B cell (primary cell): ENCODE data around the gene SNRPB2. TPM values are rescaled to one million over a fixed set of nuclear protein-coding genes. Genes with fewer than 3 reads are reported as not detected.

ENCODE experiments used
- ATAC-seq: fragments of 200-7000 bp; cut with Tn5 transposase; one replicate; pipeline ENCODE4 v1.10.0; 2021; ENCODE audit warnings: low read depth, mild to moderate bottlenecking, moderate number of reproducible peaks, moderate library complexity
- CTCF ChIA-PET: fragments of 350-600 bp; sonication (Branson Sonifier 250); formaldehyde crosslinking; loops from one replicate; lab custom pipeline; 2021; ENCODE audit warnings: antibody characterized with exemption, inconsistent platforms; lab: Charles Lee
- POLR2A ChIA-PET: fragments of 350-600 bp; sonication (Branson Sonifier 250); formaldehyde crosslinking; loops from one replicate; lab custom pipeline; 2021; ENCODE audit warnings: antibody characterized with exemption; lab: Charles Lee
- DNase-seq: peaks from one replicate; pipeline ENCODE4 v3.0.0; 2013
- H2AFZ ChIP-seq: 2 replicates; pipeline ENCODE4 v1.6.1; 2012; ENCODE audit warnings: mild to moderate bottlenecking, low read depth, low read length; ENCODE audit not compliant: insufficient read depth, poor library complexity, severe bottlenecking
- H3K27ac ChIP-seq, 2 donors: 1 replicate in 1 of 2; 2 replicates in 1 of 2; pipeline ENCODE4 v1.5.1; 2012 to 2013; ENCODE audit warnings: low read length in 2 of 2, mild to moderate bottlenecking in 2 of 2, moderate library complexity in 1 of 2
- H3K27me3 ChIP-seq, 4 experiments: fragments of 200-600 bp in 1 of 4; sonication (generic) in 1 of 4; replicated peaks in 1 of 4; 1 replicate in 2 of 4; 2 replicates in 2 of 4; pipeline versions ENCODE4 v1.6.1 to v1.7.0; 2013 to 2016; ENCODE audit warnings: low read length in 3 of 4, mild to moderate bottlenecking in 2 of 4, mixed read lengths in 1 of 4, moderate library complexity in 1 of 4; ENCODE audit not compliant: insufficient read depth in 4 of 4, control insufficient read depth in 3 of 4; ENCODE audit errors: control extremely low read depth in 1 of 4
- H3K36me3 ChIP-seq, 2 experiments: replicated peaks in 1 of 2; 1 replicate in 1 of 2; 2 replicates in 1 of 2; pipeline versions ENCODE4 v1.6.1 to v1.7.1; 2013; ENCODE audit warnings: low read length in 1 of 2; ENCODE audit not compliant: insufficient read depth in 2 of 2, control insufficient read depth in 1 of 2; ENCODE audit errors: control extremely low read depth in 1 of 2, extremely low read depth in 1 of 2
- H3K4me1 ChIP-seq, 2 donors: fragments of 200-600 bp in 1 of 2; sonication (generic) in 1 of 2; 1 replicate in 1 of 2; 2 replicates in 1 of 2; pipeline versions ENCODE4 v1.5.1 to v1.6.1; 2013 to 2017; ENCODE audit warnings: low read length in 2 of 2; ENCODE audit not compliant: control insufficient read depth in 2 of 2, insufficient read depth in 2 of 2
- H3K4me2 ChIP-seq: replicated peaks from 2 replicates; pipeline ENCODE3; 2012; ENCODE audit warnings: mild to moderate bottlenecking, low read depth, low read length; ENCODE audit not compliant: poor library complexity, severe bottlenecking
- H3K4me3 ChIP-seq, 5 experiments: fragments of 200-600 bp in 1 of 5; sonication (generic) in 1 of 5; 1 replicate in 3 of 5; 2 replicates in 2 of 5; pipeline versions ENCODE4 v1.5.1 to v1.7.0; 2011 to 2016; ENCODE audit warnings: low read length in 4 of 5, mild to moderate bottlenecking in 4 of 5, low read depth in 2 of 5, control low read depth in 1 of 5, moderate library complexity in 1 of 5; ENCODE audit not compliant: insufficient read depth in 1 of 5; ENCODE audit errors: control extremely low read depth in 1 of 5, extremely low read depth in 1 of 5
- H3K79me2 ChIP-seq: fragments of 200-600 bp; sonication (generic); one replicate; pipeline ENCODE4 v1.6.0; 2016; ENCODE audit warnings: low read length; ENCODE audit not compliant: control insufficient read depth, insufficient read depth
- H3K9ac ChIP-seq: fragments of 200-600 bp; sonication (generic); 2 replicates; pipeline ENCODE4 v1.6.1; 2017; ENCODE audit warnings: mild to moderate bottlenecking, low read length, moderate library complexity
- H3K9me3 ChIP-seq, 3 donors: one replicate each; pipeline versions ENCODE4 v1.6.1 to v1.7.1; 2013; ENCODE audit warnings: low read length in 2 of 3; ENCODE audit not compliant: control insufficient read depth in 2 of 3, insufficient read depth in 1 of 3; ENCODE audit errors: control extremely low read depth in 1 of 3
- H4K20me1 ChIP-seq: 2 replicates; pipeline ENCODE4 v1.6.0; 2012; ENCODE audit warnings: mild to moderate bottlenecking, low read length; ENCODE audit not compliant: insufficient read depth, control insufficient read depth, poor library complexity, severe bottlenecking
- H3K27ac Mint-ChIP-seq: one replicate; pipeline ENCODE4 v1.8.0; 2021; ENCODE audit warnings: mixed read lengths
- H3K27me3 Mint-ChIP-seq: one replicate; pipeline ENCODE4 v1.8.0; 2021; ENCODE audit warnings: mixed read lengths
- H3K4me1 Mint-ChIP-seq: one replicate; pipeline ENCODE4 v1.8.0; 2021; ENCODE audit warnings: mixed read lengths
- H3K4me3 Mint-ChIP-seq: one replicate; pipeline ENCODE4 v1.8.0; 2021; ENCODE audit warnings: mixed read lengths
- H3K9me3 Mint-ChIP-seq: one replicate; pipeline ENCODE4 v1.8.0; 2022; ENCODE audit warnings: mixed read lengths; ENCODE audit not compliant: insufficient read depth
- CTCF ChIP-seq: fragments of 200-600 bp; IDR thresholded peaks from one replicate; pipeline ENCODE4 v1.8.0; 2022; ENCODE audit warnings: antibody characterized with exemption, mild to moderate bottlenecking
- EZH2 ChIP-seq: IDR thresholded peaks from 2 replicates; pipeline ENCODE4 v1.6.1; 2012; ENCODE audit warnings: borderline replicate concordance, low read depth, mild to moderate bottlenecking, moderate library complexity, low read length; ENCODE audit not compliant: insufficient read depth, poor library complexity, severe bottlenecking
- WGBS: methylation state at CpG from one replicate; pipeline ENCODE4 v1.1.5; 2013; ENCODE audit warnings: missing lambda C conversion rate; ENCODE audit not compliant: insufficient coverage; 5-methylcytosine and 5-hydroxymethylcytosine counted together
- intact Hi-C: fragments of 100-400 bp; cut with micrococcal nuclease; formaldehyde crosslinking; loops from one replicate; pipeline ENCODE4 v1.10.0; 2022
- polyA plus RNA-seq: library from polyadenylated mRNA; depleted of rRNA; stranded (reverse); fragments of >200 nt; gene quantifications from 2 replicates; pipeline ENCODE4 v1.2.3, GENCODE V29; 2012
- total RNA-seq, 2 donors: library from RNA; stranded (reverse); fragments of 120-200 nt in 1 of 2; gene quantifications; 1 replicate in 1 of 2; 2 replicates in 1 of 2; pipeline versions ENCODE4 v1.2.3 to v1.2.4, GENCODE V29; 2013 to 2022

The SNRPB2 gene
- total and polyA plus RNA-seq, 2 donors (not counting 1 experiment from before 2014, with no cell fraction given): 22.4 to 38.3 TPM

- intact Hi-C loops: no loop called here
- POLR2A ChIA-PET: no interaction called here
These were observed 18.1 kb upstream of the SNRPB2 start for GRCh38 chr20:16711661-16712258.

More at GRCh38 chr20:16711661-16712258, 18.1 kb upstream of the SNRPB2 start:
- no CpG with 5 or more reads among the region's 4 CpGs for WGBS
- CTCF ChIA-PET: no interaction called here
- DNase-seq (no peak), ATAC-seq (no peak)
- H3K27ac ChIP-seq: no peak overlapping the region
- no peaks in the 10 kb centered on the region for H3K79me2 ChIP-seq
- no peak overlapping the region for H3K4me3 ChIP-seq
- peaks cover 43% of the 10 kb centered on the region for H3K27me3 Mint-ChIP-seq
- no peak overlapping the region for H3K4me2 ChIP-seq
- H4K20me1 ChIP-seq: no peaks in the 10 kb centered on the region
- TF ChIP-seq EZH2: no peak
- TF ChIP-seq CTCF: no peak
- H3K9me3 ChIP-seq: peaks cover 0 to 2% (median 0%) of the 10 kb centered on the region in 3 donors
- H3K4me1 Mint-ChIP-seq: peaks cover 18% of the 10 kb centered on the region
- H3K4me1 ChIP-seq: peaks cover 5 to 14% of the 10 kb centered on the region in 2 donors
- H3K9me3 Mint-ChIP-seq: no peaks in the 10 kb centered on the region
- H3K27me3 ChIP-seq: peaks cover 0 to 5% (median 1%) of the 10 kb centered on the region in 4 experiments
- no peak overlapping the region for H2AFZ ChIP-seq
- no peak overlapping the region for H3K4me3 Mint-ChIP-seq
- no peaks in the 10 kb centered on the region for H3K36me3 ChIP-seq
- no peak overlapping the region for H3K27ac Mint-ChIP-seq
- H3K9ac ChIP-seq: no peak overlapping the region
